Right lobe of liver (tissue), 4 donors: ENCODE data around the gene ERC1.

Source experiments
- CTCF ChIP-seq, 4 donors: fragments of 200-600 bp in 3 of 4; fragments of 450-650 bp in 1 of 4; IDR thresholded peaks; one replicate each; pipeline versions ENCODE4 v1.5.1 to v1.8.0; 2016 to 2022; ENCODE audit warnings: antibody characterized with exemption in 4 of 4, mild to moderate bottlenecking in 2 of 4
- POLR2A ChIP-seq: fragments of 450-650 bp; IDR thresholded peaks from one replicate; pipeline ENCODE4 v1.6.1; 2017; ENCODE audit warnings: antibody characterized with exemption, mild to moderate bottlenecking
- donor health status: DM: no; HTN: no; CAD: no.
- donor health status: DM: no; HTN: no; CAD: no.
- donor health status: DM: no; HTN: yes; CAD: no.

- TF ChIP-seq CTCF (IDR thresholded peaks at IDR 0.05) (no peak), POLR2A (no peak)
These were observed 298.5 kb downstream of the ERC1 start for GRCh38 chr12:1289371-1290155.
